ENCODE measurements around the gene SMS. TPM values are rescaled to one million over a fixed set of nuclear protein-coding genes. Genes with fewer than 3 reads are reported as not detected.

Gene SMS
- total and polyA plus RNA-seq, 2 donors (not counting 1 experiment from before 2014, with no cell fraction given) = 7.0 to 30.5 TPM

DNA sequence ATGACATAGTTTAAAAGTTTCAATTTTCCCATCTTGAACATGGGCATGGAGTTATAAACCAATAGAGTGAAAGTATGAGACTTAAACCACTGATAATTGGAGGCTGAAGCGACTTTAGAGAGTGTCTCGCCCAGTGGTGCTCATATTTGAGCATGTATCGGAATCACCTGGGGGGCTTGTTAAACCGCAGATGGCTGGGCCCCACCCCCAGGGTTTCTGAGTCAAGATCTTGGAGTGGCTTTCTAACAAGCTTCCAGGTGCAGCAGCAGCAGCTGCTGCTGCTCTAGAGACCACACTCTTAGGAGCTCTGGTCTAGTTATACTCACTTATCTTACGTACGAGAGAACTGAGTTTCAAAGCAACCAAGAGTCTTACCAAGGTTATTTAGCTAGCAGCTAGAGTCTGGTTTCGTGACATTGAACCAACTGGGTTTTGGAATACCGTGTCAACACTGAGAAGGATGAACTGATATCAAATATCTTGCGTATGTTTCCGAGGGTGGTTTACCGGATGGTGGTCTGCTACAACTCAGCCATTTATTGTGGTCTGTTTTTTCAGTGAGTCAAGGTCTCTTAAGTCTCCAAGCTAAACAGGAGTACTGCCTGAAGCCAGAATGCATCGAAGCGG lies 97.5 kb downstream of the SMS start:
- H3K36me3 ChIP-seq (replicated peaks in 1 of 2; ENCODE audit: control extremely low read depth in 1 of 2, control insufficient read depth in 1 of 2, extremely low read depth in 1 of 2, insufficient read depth in 2 of 2, low read length in 1 of 2) = no peaks in the 10 kb centered on the region
- H3K9ac ChIP-seq (ENCODE audit: low read length) = no peak overlapping the region
- DNase-seq (no peak), ATAC-seq (ENCODE audit: low read depth) (no peak)
- no peak overlapping the region for H3K4me3 Mint-ChIP-seq
- H3K9me3 ChIP-seq (ENCODE audit: control extremely low read depth in 1 of 3, control insufficient read depth in 2 of 3, insufficient read depth in 1 of 3, low read length in 2 of 3) = no peaks in the 10 kb centered on the region
- TF ChIP-seq EZH2 (IDR thresholded peaks at IDR 0.05; ENCODE audit: borderline replicate concordance, insufficient read depth, low read depth, low read length, poor library complexity, severe bottlenecking) = no peak
- TF ChIP-seq, protein P1, sequence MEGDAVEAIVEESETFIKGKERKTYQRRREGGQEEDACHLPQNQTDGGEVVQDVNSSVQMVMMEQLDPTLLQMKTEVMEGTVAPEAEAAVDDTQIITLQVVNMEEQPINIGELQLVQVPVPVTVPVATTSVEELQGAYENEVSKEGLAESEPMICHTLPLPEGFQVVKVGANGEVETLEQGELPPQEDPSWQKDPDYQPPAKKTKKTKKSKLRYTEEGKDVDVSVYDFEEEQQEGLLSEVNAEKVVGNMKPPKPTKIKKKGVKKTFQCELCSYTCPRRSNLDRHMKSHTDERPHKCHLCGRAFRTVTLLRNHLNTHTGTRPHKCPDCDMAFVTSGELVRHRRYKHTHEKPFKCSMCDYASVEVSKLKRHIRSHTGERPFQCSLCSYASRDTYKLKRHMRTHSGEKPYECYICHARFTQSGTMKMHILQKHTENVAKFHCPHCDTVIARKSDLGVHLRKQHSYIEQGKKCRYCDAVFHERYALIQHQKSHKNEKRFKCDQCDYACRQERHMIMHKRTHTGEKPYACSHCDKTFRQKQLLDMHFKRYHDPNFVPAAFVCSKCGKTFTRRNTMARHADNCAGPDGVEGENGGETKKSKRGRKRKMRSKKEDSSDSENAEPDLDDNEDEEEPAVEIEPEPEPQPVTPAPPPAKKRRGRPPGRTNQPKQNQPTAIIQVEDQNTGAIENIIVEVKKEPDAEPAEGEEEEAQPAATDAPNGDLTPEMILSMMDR (IDR thresholded peaks at IDR 0.05) = no peak
- no peak overlapping the region for H3K4me2 ChIP-seq (replicated peaks; ENCODE audit: low read depth, low read length, poor library complexity, severe bottlenecking)
- intact Hi-C loops (cut with micrococcal nuclease) = no loop called here
- CTCF ChIA-PET = no interaction called here
- H4K20me1 ChIP-seq (ENCODE audit: control insufficient read depth, insufficient read depth, low read length, poor library complexity, severe bottlenecking) = no peaks in the 10 kb centered on the region
- H3K27ac Mint-ChIP-seq = no peak overlapping the region
- H3K27ac ChIP-seq (ENCODE audit: low read length in 2 of 2) = no peak overlapping the region
- H3K4me1 ChIP-seq (ENCODE audit: control insufficient read depth in 2 of 2, insufficient read depth in 2 of 2, low read length in 2 of 2) = no peaks in the 10 kb centered on the region
- 90% methylated on average over 6 of the region's 13 CpGs for WGBS (ENCODE audit: insufficient coverage)
- no peaks in the 10 kb centered on the region for H3K27me3 ChIP-seq (replicated peaks in 1 of 4; ENCODE audit: control extremely low read depth in 1 of 4, control insufficient read depth in 3 of 4, insufficient read depth in 4 of 4, low read length in 3 of 4)
- no peaks in the 10 kb centered on the region for H3K79me2 ChIP-seq (ENCODE audit: control insufficient read depth, insufficient read depth, low read length)
- POLR2A ChIA-PET = no interaction called here
- H3K9me3 Mint-ChIP-seq (ENCODE audit: insufficient read depth) = no peaks in the 10 kb centered on the region
- no peak overlapping the region for H2AFZ ChIP-seq (ENCODE audit: insufficient read depth, low read depth, low read length, poor library complexity, severe bottlenecking)
- H3K4me1 Mint-ChIP-seq = no peaks in the 10 kb centered on the region
- no peaks in the 10 kb centered on the region for H3K27me3 Mint-ChIP-seq
- H3K4me3 ChIP-seq (ENCODE audit: control extremely low read depth in 1 of 5, extremely low read depth in 1 of 5, insufficient read depth in 1 of 5, low read depth in 2 of 5, low read length in 4 of 5) = no peak overlapping the region

DNA sequence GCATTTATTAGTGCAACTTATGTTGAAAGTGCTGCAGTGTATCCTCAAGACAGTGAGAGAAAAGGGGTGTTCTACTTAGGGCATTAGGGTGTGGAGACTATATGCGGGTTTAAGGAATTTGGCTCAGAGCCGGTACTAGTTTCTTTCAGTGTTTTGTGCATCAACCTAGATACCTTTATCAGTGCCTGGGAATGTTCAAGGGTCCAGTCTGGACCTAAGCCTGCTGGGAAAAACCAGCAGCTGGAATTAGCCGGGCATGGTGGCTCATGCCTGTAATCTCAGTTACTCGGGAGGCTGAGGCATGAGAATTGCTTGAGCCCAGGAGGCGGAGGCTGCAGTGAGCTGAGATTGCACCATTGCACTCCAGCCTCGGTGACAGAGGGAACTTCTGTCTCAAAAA lies 99.0 kb downstream of the SMS start:
- H3K27me3 ChIP-seq (replicated peaks in 1 of 4; ENCODE audit: control extremely low read depth in 1 of 4, control insufficient read depth in 3 of 4, insufficient read depth in 4 of 4, low read length in 3 of 4) = no peaks in the 10 kb centered on the region
- no peak overlapping the region for H3K4me3 ChIP-seq (ENCODE audit: control extremely low read depth in 1 of 5, extremely low read depth in 1 of 5, insufficient read depth in 1 of 5, low read depth in 2 of 5, low read length in 4 of 5)
- H2AFZ ChIP-seq (ENCODE audit: insufficient read depth, low read depth, low read length, poor library complexity, severe bottlenecking) = no peak overlapping the region
- DNase-seq (no peak), ATAC-seq (ENCODE audit: low read depth) (no peak)
- H3K4me1 Mint-ChIP-seq = no peaks in the 10 kb centered on the region
- CTCF ChIA-PET = interaction anchor here (0.9 kb wide), 1 partner anchor 41 kb away, joined by 3 read pairs; no protein-coding TSS in a partner anchor
- no peak overlapping the region for H3K4me2 ChIP-seq (replicated peaks; ENCODE audit: low read depth, low read length, poor library complexity, severe bottlenecking)
- no peak overlapping the region for H3K27ac ChIP-seq (ENCODE audit: low read length in 2 of 2)
- no peak overlapping the region for H3K27ac Mint-ChIP-seq
- intact Hi-C loops (cut with micrococcal nuclease) = no loop called here
- H3K4me1 ChIP-seq (ENCODE audit: control insufficient read depth in 2 of 2, insufficient read depth in 2 of 2, low read length in 2 of 2) = no peaks in the 10 kb centered on the region
- H4K20me1 ChIP-seq (ENCODE audit: control insufficient read depth, insufficient read depth, low read length, poor library complexity, severe bottlenecking) = no peaks in the 10 kb centered on the region
- POLR2A ChIA-PET = no interaction called here
- H3K9ac ChIP-seq (ENCODE audit: low read length) = no peak overlapping the region
- no peaks in the 10 kb centered on the region for H3K36me3 ChIP-seq (replicated peaks in 1 of 2; ENCODE audit: control extremely low read depth in 1 of 2, control insufficient read depth in 1 of 2, extremely low read depth in 1 of 2, insufficient read depth in 2 of 2, low read length in 1 of 2)
- no peak overlapping the region for H3K4me3 Mint-ChIP-seq
- H3K9me3 Mint-ChIP-seq (ENCODE audit: insufficient read depth) = no peaks in the 10 kb centered on the region
- H3K27me3 Mint-ChIP-seq = no peaks in the 10 kb centered on the region
- TF ChIP-seq, protein P1 (IDR thresholded peaks at IDR 0.05) = no peak
- TF ChIP-seq EZH2 (IDR thresholded peaks at IDR 0.05; ENCODE audit: borderline replicate concordance, insufficient read depth, low read depth, low read length, poor library complexity, severe bottlenecking) = no peak
- H3K9me3 ChIP-seq (ENCODE audit: control extremely low read depth in 1 of 3, control insufficient read depth in 2 of 3, insufficient read depth in 1 of 3, low read length in 2 of 3) = no peaks in the 10 kb centered on the region
- 100% methylated on average over 1 of the region's 6 CpGs for WGBS (ENCODE audit: insufficient coverage)
- H3K79me2 ChIP-seq (ENCODE audit: control insufficient read depth, insufficient read depth, low read length) = no peaks in the 10 kb centered on the region

Measured in B cell (primary cell).